Middle frontal gyrus (tissue), 1 donor: Measurements from ENCODE around the gene SETBP1.

Experiments
- DNase-seq: peaks from one replicate; pipeline ENCODE4 v3.0.0-alpha.2; 2015; ENCODE audit warnings: low spot score; ENCODE audit errors: extremely low spot score

SETBP1 gene

GRCh38 chr18:44897816-44898215, 217.1 kb downstream of the SETBP1 start:
- no peak for DNase-seq

GRCh38 chr18:44898498-44898897, 217.8 kb downstream of the SETBP1 start:
- no peak for DNase-seq

- DNase-seq = no peak
These were observed 219.1 kb downstream of the SETBP1 start for GRCh38 chr18:44899832-44900231.

GRCh38 chr18:44900627-44901026, 219.9 kb downstream of the SETBP1 start:
- DNase-seq = no peak

- DNase-seq = no peak
These were observed 220.6 kb downstream of the SETBP1 start for GRCh38 chr18:44901283-44901682.

- no peak for DNase-seq
These were observed 222.6 kb downstream of the SETBP1 start for GRCh38 chr18:44903327-44903726.

GRCh38 chr18:44904768-44905167, 224.1 kb downstream of the SETBP1 start:
- DNase-seq = no peak

GRCh38 chr18:44909191-44909719, 228.6 kb downstream of the SETBP1 start:
- no peak for DNase-seq

- no peak for DNase-seq
These were observed 230.6 kb downstream of the SETBP1 start for GRCh38 chr18:44911260-44911659.

GRCh38 chr18:44911773-44912172, 231.1 kb downstream of the SETBP1 start:
- DNase-seq = no peak

GRCh38 chr18:44912740-44913478, 232.2 kb downstream of the SETBP1 start:
- no peak for DNase-seq

- DNase-seq = no peak
These were observed 233.3 kb downstream of the SETBP1 start for GRCh38 chr18:44914028-44914427.

- no peak for DNase-seq
These were observed 234.5 kb downstream of the SETBP1 start for GRCh38 chr18:44915213-44915612.

GRCh38 chr18:44915661-44916060, 235.0 kb downstream of the SETBP1 start:
- no peak for DNase-seq

GRCh38 chr18:44916429-44917207, 235.9 kb downstream of the SETBP1 start:
- DNase-seq = no peak

- DNase-seq = no peak
These were observed 236.8 kb downstream of the SETBP1 start for GRCh38 chr18:44917216-44918141.

- no peak for DNase-seq
These were observed 237.4 kb downstream of the SETBP1 start for GRCh38 chr18:44918142-44918476.

- DNase-seq = no peak
These were observed 239.8 kb downstream of the SETBP1 start for GRCh38 chr18:44920441-44920840.

GRCh38 chr18:44921974-44922373, 241.3 kb downstream of the SETBP1 start:
- DNase-seq = no peak

GRCh38 chr18:44922968-44923367, 242.3 kb downstream of the SETBP1 start:
- DNase-seq = no peak

- no peak for DNase-seq
These were observed 244.3 kb downstream of the SETBP1 start for GRCh38 chr18:44924785-44925499.
